Stimulated activated CD4-positive, alpha-beta T cell treated with anti-CD3 and anti-CD28 coated beads, Interleukin-15, amount 100 ng/mL, for 48 hours (primary cell): ENCODE measurements around the gene CT47C1.
A peak's percentile ranks its signal among the peaks of the same experiment; 100 is the strongest.
"Not testable (repeated sequence)": the region's sequence is repeated elsewhere in the genome, so short reads cannot be mapped to it uniquely, and the experiment has no call there.

Experiments used
- DNase-seq, 2 donors: peaks; one replicate each; pipeline ENCODE4 v3.0.0-alpha.2; 2020; ENCODE audit warnings: low read depth in 2 of 2

Gene CT47C1

DNA sequence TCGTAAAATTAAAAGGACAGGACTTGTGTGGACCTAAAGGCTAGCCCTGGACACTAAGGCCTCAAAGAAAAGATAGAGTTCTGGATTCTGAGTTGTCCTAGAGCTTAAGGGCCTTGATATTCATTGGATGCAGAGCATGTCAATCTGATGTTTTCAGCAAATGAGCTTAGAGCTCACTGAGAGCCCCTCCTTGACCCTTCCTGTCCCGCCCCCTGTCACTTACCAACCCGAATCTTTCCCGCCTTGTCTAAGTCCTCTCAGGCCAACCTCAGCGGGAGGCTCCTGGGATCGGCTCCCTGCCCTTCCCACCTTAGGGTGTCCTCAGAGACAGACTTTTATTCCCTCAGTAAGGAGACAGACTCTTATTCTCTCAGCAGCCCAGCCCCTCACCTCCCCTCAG is at the start of gene CT47C1:
Gene CT47C1 (plus strand): TSS at position 250 of the 400 bp plus-strand sequence. CDS start 233 bp downstream, outside the sequence.
- no peak for DNase-seq

DNA sequence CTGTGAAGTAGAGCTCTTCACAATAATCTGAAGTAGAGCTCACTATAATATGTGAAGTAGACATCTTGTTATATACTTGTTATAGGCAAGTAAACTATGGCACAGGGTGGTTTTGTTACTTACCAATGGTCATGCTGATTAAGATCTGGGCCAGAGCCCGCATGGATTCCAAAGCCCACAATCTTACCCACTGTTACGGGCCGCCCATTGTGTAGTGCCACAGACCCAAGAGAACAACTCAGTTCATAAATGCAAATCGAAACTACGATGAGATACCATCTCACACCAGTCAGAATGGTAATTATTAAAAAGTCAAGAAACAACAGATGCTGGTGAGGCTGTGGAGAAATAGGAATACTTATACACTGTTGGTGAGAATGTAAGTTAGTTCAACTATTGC is 46.9 kb upstream of the CT47C1 start:
- DNase-seq: no peak

DNA sequence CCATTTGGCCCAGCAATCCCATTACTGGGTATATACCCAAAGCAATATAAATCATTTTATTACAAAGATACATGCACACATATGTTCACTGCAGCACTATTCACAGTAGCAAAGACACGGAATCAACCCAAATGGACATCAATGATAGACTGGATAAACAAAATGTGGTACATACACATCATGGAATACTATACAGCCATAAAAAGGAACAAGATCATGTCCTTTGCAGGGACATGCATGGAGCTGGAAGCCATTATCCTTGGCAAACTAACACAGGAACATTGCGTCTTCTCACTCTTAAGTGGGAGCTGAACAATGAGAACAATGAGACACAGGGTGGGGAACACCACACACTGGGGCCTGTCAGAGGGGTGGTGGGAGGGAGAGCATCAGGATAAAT is 46.4 kb upstream of the CT47C1 start:
- DNase-seq: not testable (repeated sequence)

DNA sequence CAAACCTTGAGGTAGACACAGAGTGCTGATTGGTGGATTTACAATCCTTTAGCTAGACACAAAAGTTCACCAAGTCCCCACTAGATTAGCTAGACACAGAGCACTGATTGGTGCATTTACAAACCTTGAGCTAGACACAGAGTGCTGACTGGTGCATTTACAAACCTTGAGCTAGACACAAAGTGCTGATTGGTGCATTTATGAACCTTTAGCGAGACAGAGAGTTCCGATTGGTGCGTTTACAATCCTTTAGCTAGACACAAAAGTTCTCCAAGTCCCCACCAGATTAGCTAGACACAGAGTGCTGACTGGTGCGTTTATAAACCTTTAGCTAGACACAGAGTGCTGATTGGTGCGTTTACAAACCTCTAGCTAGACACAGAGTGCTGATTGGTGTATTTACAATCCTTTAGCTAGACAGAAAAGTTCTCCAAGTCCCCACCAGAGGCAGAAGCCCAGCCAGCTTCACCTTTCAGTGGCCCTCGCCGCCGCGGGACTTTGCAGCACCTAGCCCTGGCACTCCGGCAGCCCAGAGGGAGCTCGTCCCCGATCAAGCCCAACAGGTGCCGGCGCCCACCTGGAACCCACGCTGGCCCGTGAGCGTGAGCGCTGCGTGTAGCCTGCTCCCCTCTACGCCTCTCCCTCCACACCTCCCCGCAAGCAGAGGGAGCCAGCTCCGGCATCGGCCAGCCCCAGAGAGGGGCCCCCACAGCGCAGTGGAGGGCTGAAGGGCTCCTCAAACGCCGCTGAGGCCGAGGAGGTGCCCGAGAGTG is 44.6 kb upstream of the CT47C1 start:
- DNase-seq: not testable (repeated sequence)

DNA sequence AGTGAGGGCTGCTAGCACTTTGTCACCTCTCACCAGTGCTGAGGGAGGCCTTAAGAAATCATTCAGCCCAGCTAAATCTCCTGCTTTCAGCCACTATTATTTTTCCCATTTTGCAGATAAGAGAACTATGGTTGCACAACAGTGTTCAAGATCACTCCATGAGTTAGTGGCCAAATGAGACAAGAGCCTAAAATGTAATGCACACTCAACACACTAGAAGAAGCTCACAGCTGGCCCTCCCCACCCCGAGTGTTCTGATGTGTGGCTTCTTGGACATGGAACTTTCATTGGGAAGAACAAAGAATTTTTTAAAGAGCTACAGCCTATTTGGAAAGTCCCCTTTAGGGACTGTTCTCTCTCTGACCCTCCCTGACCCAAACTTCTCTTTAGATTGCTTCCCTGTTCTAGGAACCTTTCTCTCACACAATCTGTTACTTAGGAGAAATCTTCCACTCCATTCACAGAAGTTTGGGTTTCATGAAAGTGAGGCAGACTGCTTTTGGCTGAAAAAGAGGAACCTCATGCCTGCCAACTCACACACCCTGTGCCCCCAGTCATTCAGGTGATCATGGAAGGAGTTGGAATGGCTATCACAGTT is 44.0 kb upstream of the CT47C1 start:
- DNase-seq: no peak

DNA sequence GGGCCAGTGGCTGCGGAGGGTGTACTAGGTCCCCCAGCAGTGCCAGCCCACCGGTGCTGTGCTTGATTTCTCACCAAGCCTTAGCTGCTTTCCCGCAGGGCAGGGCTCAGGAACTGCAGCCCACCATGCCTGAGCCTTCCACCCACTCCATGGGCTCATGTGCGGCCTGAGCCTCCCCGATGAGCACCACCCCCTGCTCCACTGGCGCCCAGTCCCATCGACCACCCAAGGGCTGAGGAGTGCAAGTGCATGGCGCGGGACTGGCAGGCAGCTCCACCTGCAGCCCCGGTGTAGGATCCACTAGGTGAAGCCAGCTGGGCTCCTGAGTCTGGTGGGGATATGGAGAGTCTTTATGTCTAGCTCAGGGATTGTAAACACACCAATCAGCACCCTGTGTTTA is 43.1 kb upstream of the CT47C1 start:
- DNase-seq: not testable (repeated sequence)

DNA sequence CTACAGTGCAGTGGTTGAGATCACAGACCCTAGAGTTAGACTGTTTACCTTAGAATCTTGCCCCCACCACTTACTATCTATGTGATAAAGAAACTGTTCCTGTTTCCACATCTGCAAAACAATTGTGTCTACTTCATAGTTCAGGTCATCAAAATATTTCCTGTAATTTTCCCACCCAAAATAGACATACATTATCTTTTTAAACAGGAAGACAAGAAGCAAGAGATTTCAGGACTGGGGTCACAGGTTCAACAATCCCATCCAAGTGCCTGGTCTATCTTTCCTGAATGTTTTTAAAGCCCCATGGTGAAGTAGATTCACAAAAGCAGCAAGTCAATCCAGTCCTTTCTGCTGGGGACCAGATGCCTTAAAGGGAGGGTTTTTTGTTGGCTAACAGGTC is 41.8 kb upstream of the CT47C1 start:
- DNase-seq: no peak

DNA sequence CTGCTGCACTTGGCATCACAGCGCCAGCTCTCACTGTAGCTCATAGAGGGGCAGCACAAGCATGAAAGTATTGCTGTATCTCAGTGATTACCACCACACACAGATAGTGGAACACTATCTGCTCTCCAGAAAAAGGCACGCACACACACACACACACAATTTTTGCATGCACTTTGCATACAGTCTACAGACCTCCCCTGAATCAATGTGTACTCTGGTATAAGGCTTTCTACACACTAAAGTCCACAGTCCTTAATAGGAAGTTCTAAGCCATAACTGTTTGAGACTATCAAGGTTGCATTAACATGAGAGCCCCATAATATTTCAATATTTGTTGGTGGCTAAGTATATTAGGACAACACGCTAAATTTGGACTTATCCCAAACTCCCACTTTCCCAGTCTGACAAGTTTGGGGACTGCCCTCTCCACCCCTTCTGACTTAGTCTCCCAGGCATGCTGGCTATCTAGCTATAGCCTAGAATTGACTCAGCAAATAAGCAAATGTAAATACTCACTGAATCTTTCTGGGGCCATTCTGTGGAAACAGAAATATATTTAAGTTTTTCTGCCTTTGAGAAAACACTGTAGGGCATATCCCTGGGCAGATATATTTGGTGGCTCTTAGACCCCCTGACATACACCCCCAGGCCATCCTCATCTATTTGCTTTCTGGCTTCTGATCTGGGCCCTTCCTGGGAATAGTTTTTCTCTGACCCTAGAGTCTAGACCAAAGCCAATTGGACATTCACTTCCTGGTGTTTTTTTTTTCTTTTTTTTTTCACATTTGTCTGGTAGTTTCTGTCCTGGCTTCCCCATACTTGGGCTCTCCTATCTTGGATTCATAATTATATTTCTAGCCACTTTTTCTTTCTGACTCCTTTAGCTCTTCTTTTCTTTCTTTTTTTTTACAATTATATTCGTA is 36.4 kb upstream of the CT47C1 start:
- no peak for DNase-seq

DNA sequence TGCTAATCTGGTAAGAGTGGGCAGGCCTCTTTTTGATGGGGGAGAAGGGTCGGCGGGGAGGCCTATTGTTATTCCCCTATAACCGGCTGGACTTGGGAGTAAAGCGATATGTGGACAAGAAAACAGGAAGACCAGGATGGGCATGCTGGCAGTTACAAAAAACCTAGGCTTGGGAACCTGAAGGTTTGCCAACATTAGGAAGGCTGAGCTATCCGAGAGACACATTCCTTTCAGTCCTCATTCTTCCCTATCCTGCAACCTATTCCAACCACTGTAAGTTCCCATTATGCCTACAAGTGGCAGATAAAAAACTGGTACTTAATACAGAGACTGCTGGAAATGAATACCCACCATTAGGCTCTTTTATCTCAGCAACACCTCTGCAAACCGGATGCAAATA is 32.4 kb upstream of the CT47C1 start:
- DNase-seq: no peak

DNA sequence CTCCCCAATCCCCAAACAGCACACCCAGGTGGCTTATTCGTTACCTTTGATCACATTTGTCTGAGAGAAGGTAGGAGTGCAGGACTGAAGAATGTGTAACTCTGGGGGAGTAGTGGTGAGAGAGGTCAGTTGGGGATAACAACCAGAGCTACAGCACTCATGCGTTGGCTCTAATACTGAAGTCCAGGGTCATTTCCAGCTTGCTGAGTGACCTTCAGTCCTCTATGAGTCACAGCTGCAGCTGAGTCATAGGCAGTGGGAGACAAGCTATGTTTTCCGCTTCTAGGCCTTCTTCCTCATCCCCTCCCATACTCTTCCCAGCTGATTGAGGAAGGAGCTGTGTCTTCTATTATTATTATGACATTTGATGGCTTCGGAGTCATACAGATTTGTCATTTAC is 31.6 kb upstream of the CT47C1 start:
- DNase-seq: no peak

DNA sequence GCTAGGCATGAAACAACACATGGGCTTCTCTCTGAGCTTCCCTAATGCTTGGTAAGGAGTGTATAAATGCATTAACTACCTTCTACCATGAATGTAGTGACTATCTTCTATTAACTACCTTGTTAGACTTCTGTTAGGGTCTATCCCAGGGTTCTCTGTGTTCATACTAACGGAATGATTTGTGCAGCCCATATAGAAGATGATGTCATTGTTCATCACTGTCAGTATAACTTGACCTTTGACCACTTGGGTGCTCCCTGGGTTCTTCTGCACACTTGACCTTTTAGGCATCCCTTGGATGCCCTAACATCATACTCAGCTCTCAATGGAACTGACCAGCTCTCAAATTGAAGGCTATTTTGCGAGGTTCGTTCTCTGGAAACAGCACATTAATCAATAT is 30.8 kb upstream of the CT47C1 start:
- no peak for DNase-seq

DNA sequence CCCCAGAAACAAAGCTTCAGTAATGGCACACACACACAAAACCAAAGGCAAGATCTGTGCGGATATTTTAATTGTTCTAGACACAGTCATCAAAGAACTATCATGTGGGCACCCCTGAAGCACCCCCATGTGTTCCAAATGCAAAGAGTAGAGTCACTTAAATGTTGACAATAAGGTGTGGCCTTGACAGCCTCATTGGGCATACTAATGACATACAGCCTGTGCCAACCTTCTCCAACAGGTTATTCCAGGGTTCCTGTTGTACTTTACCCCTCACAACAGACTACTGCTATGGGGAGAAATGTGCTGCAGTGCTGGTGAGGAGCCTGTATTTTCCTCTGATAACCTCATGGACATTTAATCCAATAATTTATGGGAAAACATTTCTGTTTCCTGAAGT is 29.8 kb upstream of the CT47C1 start:
- no peak for DNase-seq

DNA sequence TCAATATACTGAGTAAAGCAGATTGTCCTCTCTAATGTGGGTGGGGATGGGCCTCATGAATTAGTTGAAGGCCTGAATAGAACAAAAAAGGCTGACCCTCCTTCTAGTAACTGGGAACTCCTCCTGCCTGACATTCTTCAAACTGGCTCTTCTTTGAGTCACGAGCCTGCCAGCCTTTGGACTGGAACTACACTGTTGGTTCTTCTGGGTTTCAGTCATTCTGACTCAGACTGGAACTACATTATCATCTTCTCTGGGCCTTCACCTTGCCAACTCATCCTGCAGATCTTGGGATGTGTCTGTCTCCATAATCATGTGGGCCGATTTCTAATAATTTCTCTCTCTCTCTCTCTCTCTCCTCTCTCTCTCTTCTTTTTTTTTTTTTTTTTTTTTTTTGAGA is 26.9 kb upstream of the CT47C1 start:
- peak in 1 of 2 donors; percentile 7 for DNase-seq

DNA sequence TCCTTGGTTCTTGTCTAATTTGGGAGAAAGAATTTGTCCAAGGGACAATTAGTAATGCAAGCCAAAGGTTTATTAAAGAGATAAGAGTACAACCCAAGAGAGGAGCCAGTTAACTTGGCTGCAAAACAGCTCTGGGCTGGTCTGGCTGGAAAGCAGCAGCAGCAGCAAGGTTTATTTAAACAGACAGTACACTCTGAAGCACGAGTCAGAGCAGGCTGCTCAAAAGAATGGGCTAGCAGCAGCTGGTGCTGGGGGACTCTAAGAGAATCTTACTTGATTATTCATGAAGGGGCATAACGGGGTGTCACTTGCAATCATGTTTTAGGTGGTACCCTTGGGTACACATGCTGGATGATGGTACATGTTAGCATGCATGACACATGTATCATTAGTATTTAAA is 17.1 kb upstream of the CT47C1 start:
- no peak for DNase-seq

DNA sequence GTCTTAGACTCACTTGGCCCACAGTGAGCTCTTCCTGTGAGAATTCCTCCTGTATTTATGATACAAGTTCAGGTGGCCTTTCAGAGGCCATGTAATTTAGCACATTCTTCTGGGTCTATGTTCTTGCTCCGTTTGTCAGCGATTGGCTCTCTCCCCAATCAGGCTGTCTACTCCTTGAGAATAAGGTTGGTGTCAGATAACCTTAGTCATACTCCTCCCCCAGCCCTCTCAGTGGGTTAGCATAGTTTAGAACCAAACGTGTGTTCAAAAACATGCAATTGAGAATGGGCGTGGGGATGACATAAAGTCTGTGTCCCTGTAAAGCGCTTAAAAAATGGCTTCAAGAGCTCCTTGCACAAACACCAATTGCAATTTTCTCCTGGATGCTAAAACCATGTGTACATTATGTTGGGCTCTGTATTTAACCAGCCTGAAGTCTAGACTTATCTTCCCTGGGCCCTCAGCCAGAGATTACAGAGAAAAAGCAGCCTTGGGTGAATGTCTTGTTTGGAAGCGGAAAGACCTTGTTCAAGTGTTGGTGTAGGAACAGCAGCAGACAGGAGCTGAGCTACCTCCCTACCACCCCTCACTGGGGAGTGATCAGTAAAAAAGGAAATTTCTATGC is 9.9 kb upstream of the CT47C1 start:
- no peak for DNase-seq

DNA sequence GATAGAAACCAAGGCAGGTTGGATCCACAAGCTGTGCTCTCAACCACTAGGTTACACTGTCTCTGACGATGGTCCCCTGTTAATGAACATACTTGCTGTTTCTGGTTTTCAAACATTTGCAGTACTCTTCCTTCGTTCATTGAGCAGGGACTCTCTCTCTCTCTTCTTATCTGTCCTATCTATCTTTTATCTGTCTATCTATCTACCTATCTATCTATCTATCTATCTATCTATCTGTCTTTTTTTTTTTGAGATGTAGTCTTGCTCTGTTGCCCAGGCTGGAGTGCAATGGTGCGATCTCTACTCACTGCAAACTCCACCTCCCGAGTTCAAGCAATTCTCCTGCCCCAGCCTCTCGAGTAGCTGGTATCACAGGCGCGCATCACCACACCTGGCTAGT is 9.4 kb upstream of the CT47C1 start:
- DNase-seq: no peak

DNA sequence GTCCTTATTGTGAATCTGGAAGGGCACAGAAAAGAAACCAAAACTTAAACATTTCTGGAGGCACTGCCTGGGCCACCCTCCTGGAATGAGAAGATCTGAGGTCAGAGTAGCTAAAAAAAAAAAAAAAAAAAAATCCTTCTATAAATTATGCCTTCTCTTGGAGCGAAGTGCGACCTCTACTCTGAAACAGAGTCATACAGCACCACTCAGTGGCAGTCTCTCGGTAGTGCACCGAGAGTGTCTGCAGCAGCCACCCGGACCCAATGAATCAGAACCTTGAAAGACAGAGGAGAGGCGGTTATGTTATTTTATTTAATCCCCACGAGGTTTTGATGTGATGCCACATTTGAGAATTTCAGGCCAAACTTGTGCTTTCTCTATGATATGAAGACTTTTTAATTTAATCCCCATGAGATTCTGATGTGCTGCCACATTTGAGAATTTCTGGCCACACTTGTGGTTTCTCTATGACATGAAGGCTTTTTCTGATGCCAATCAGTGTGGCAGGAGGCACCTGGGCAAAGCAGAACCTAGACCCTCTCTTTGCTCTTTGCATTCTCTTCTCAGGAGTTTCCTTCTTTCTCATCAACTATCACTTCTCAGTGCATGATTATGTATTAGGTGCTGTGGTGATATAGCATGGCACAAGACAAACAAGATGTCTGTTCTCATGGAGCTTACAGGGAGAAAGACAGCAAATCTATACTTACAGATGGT is 5.6 kb upstream of the CT47C1 start:
- DNase-seq: peak; percentile 24 to 51

DNA sequence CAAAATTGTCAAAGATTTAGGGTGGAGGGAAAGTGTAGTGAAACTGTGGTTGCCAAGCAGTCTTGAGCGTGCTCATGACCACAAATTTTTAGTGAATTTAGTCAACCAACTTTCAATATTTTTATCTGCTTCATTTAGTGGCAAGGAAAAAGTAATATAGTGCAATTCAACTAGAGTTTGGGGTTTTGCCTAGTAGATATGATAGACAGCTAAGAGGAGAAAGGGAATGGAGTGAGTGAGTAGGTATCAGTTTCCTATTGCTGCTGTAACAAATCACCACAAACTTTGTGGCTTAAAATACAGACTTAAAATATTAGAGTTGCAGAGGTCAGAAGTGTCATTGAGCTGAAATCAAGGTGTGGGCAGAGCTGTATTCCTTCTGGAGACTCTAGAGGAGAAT is 3.7 kb upstream of the CT47C1 start:
- DNase-seq: no peak

DNA sequence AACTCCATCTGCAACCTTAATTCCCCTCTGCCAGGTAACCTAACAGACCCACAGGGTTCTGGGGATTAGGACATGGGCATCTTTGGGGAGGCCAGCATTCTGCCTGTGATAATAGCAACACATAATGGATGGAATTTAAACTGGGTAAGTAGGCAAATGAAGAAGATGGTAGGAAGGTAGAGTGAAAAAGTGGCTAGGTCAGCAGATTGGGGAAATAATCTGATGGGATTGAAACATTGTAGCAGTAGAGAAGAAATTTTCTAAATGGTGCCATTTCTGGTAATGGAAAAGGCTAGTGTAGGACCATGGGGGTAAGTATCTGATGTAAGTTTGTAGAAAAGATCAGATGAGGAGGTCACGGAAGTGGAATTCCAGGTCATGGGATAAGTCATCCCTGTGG is 3.0 kb upstream of the CT47C1 start:
- no peak for DNase-seq

DNA sequence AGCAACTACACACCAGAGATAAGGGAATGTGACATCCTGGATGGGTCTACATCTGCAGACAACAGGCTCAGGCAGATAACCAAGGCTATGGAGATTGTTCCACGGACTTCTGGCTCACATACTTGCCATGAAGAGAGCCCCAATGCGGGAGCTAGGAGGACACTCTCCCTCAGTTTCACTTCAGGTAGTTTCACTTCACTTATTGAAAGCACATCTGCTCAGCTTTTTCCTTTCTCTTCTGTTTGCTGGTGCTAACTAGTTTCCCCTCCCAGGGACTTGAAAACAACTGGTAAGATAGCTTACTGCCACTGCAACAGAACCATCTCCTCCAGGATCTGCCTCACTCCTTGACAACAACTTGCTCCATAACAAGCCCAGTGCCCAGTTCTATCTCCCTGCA is 1.4 kb upstream of the CT47C1 start:
- DNase-seq: no peak

DNA sequence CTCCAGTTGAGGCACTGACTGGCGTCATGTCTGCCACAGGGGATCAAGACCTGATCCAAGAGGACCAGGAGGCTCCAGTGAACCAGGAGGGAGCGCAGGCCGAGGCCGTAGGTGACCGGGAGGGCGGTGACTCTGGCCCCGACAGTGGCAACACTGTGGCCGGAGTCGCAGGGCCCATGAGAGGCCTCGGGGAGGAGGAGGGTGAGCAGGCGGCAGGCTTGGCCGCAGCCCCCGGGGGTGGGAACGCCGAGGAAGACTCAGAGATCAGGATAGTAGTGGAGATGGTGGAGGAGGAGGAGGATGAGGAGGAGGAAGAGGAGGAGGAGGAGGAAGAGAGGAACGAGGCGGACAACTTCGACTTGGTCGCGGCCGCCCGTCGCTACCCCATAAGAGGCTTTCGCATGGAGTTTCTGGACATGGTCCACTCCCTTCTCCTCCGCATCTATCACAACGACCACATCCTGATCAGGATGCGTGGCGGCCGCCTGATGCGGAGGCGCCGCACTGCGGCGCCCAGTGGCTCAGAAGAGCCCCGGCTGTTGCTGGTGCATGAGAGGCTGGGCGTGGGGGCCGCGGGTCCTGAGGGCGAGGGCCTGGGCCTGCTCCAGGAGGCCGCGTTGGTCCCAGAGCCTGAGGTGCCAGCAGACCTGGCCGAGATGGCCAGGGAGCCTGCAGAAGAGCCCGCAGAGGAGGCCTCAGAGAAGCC is 560 bp downstream of the CT47C1 start:
- no peak for DNase-seq
